ENCODE data around the gene KIRREL3. TPM values are rescaled to one million over a fixed set of nuclear protein-coding genes. Genes with fewer than 3 reads are reported as not detected.

The KIRREL3 gene
- total and polyA plus RNA-seq, 9 of the 15 experiments (the other 6 are each of a cell fraction or from before 2014, with no cell fraction given), result 0.04 to 0.10 TPM; not detected in 7

GRCh38 chr11:126711977-126712625 lies 288.5 kb downstream of the KIRREL3 start:
- in situ Hi-C loops (cut with MboI) (loop anchor here (25.0 kb wide), 1 partner anchor 275 kb away; no protein-coding TSS in a partner anchor), intact Hi-C loops (cut with micrococcal nuclease) (no loop called here)
- BruUV-seq (replicated peaks), result no TSS peak
- Histone ChIP-seq H3K79me2 (ENCODE audit: control insufficient read depth, insufficient read depth, low read length) (no peaks in the 10 kb centered on the region), H3K9me3 (replicated peaks; ENCODE audit: control insufficient read depth, insufficient read depth, low read depth, low read length) (no peaks in the 10 kb centered on the region), H2AFZ (ENCODE audit: low read depth, low read length) (no peak overlapping the region), H3K4me1 (replicated peaks in 1 of 2; ENCODE audit: control insufficient read depth in 2 of 2, insufficient read depth in 2 of 2, low read length in 2 of 2) (peaks cover 0 to 7% of the 10 kb centered on the region in 2 experiments; a peak in 2 of 5 replicates), H4K20me1 (replicated peaks; ENCODE audit: control insufficient read depth, insufficient read depth, low read length) (no peaks in the 10 kb centered on the region; the same call in 1 of the 2 replicates), H3K9ac (ENCODE audit: insufficient read depth in 1 of 2, low read depth in 2 of 2, low read length in 2 of 2) (no peak overlapping the region), H3K4me3 (no peak overlapping the region), H3K4me2 (ENCODE audit: insufficient read depth, low read length) (no peak overlapping the region), H3K36me3 (ENCODE audit: control insufficient read depth, insufficient read depth, low read length) (no peaks in the 10 kb centered on the region), H3K27ac (ENCODE audit: extremely low read depth, low read depth, low read length) (no peak overlapping the region), H3K27me3 (ENCODE audit: control insufficient read depth in 2 of 2, insufficient read depth in 2 of 2, low read length in 2 of 2) (peaks cover 2 to 37% of the 10 kb centered on the region in 2 experiments; a peak in 2 of 5 replicates), H3K9me1 (ENCODE audit: control insufficient read depth, insufficient read depth, low read length) (no peaks in the 10 kb centered on the region)
- POLR2A ChIA-PET, result interaction anchor here (0.7 kb wide), 2 partner anchors 27 to 293 kb away, joined by 3 read pairs; no protein-coding TSS in a partner anchor
- CTCF ChIA-PET (ENCODE audit: low intra/inter-chr PET ratio), result no interaction called here
- ATAC-seq (no peak), DNase-seq (ENCODE audit: extremely low read depth in 1 of 4, low spot score in 3 of 4) (peak in 2 of 4 experiments; percentile 13 to 31), FAIRE-seq (no peak)
- under 1% methylated on average over 27 of the region's 27 CpGs for WGBS (ENCODE audit: insufficient coverage, low coverage, missing lambda C conversion rate)
- TF ChIP-seq ZNF507 (tag; conservative IDR thresholded peaks at IDR 0.05) (no peak), TCF3 (CRISPR knock-in tag; IDR thresholded peaks at IDR 0.05) (peak; percentile 77), CREM (IDR thresholded peaks at IDR 0.05; ENCODE audit: low read depth) (no peak), ZNF311 (CRISPR knock-in tag; IDR thresholded peaks at IDR 0.05) (no peak), DPF2 (IDR thresholded peaks at IDR 0.05) (0 out of 2 replicates have a peak, but pooled peaks have one; percentile 22), GATA2 (CRISPR knock-in tag; IDR thresholded peaks at IDR 0.05) (peak; percentile 26; the same call in 1 of the 2 replicates), XRCC5 (IDR thresholded peaks at IDR 0.05; ENCODE audit: low read depth, low read length) (no peak), NCOR1 (IDR thresholded peaks at IDR 0.05) (peak; percentile 44; the same call in 1 of the 2 replicates), TEAD1 (CRISPR knock-in tag; IDR thresholded peaks at IDR 0.05) (no peak), TAL1 (IDR thresholded peaks at IDR 0.05) (peak; percentile 63), MEIS2 (IDR thresholded peaks at IDR 0.05; ENCODE audit: partially characterized antibody) (peak; percentile 47), TEAD4 (IDR thresholded peaks at IDR 0.05; ENCODE audit: low read length) (peak; percentile 38; the same call in 1 of the 2 replicates), TEAD4 (CRISPR knock-in tag; IDR thresholded peaks at IDR 0.05; ENCODE audit: borderline replicate concordance) (no peak), MTA2 (IDR thresholded peaks at IDR 0.05; ENCODE audit: low read depth) (no peak), CSDE1 (IDR thresholded peaks at IDR 0.05) (no peak), JUND (IDR thresholded peaks at IDR 0.05; ENCODE audit: borderline replicate concordance, low read depth, low read length) (peak; percentile 22; the same call in 1 of the 2 replicates), JUND (tag; IDR thresholded peaks at IDR 0.05; ENCODE audit: borderline replicate concordance, low read depth, low read length) (no peak; the same call in 2 of the 3 replicates), HIVEP1 (CRISPR knock-in tag; IDR thresholded peaks at IDR 0.05) (no peak), MAZ (CRISPR knock-in tag; conservative IDR thresholded peaks at IDR 0.05 in 1 of 2, IDR thresholded peaks at IDR 0.05 in 1 of 2) (no peak), SUPT5H (IDR thresholded peaks at IDR 0.05) (no peak)
- TF ChIP-seq, protein P1, sequence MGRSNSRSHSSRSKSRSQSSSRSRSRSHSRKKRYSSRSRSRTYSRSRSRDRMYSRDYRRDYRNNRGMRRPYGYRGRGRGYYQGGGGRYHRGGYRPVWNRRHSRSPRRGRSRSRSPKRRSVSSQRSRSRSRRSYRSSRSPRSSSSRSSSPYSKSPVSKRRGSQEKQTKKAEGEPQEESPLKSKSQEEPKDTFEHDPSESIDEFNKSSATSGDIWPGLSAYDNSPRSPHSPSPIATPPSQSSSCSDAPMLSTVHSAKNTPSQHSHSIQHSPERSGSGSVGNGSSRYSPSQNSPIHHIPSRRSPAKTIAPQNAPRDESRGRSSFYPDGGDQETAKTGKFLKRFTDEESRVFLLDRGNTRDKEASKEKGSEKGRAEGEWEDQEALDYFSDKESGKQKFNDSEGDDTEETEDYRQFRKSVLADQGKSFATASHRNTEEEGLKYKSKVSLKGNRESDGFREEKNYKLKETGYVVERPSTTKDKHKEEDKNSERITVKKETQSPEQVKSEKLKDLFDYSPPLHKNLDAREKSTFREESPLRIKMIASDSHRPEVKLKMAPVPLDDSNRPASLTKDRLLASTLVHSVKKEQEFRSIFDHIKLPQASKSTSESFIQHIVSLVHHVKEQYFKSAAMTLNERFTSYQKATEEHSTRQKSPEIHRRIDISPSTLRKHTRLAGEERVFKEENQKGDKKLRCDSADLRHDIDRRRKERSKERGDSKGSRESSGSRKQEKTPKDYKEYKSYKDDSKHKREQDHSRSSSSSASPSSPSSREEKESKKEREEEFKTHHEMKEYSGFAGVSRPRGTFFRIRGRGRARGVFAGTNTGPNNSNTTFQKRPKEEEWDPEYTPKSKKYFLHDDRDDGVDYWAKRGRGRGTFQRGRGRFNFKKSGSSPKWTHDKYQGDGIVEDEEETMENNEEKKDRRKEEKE (IDR thresholded peaks at IDR 0.05; ENCODE audit: borderline replicate concordance in 1 of 2, control insufficient read depth in 1 of 2, low read depth in 2 of 2, low read length in 1 of 2), result no peak

Measured in K562 (cell line).